Fibroblast of lung (primary cell): ENCODE results near the gene LIN37.

Experiments used
- EZH2 ChIP-seq: IDR thresholded peaks from 2 replicates; pipeline ENCODE4 v1.5.1; 2012; ENCODE audit warnings: low read length, control low read depth, mild to moderate bottlenecking; ENCODE audit errors: missing control alignments
- TF ChIP-seq, protein P1 (sequence below), 2 donors: IDR thresholded peaks in 1 of 2; conservative IDR thresholded peaks in 1 of 2; 1 replicate in 1 of 2; 2 replicates in 1 of 2; pipeline ENCODE4 v1.5.1; 2011 to 2012; ENCODE audit warnings: low read length in 2 of 2, control low read depth in 1 of 2, inconsistent platforms in 1 of 2, low read depth in 1 of 2, mild to moderate bottlenecking in 1 of 2

DNA sequence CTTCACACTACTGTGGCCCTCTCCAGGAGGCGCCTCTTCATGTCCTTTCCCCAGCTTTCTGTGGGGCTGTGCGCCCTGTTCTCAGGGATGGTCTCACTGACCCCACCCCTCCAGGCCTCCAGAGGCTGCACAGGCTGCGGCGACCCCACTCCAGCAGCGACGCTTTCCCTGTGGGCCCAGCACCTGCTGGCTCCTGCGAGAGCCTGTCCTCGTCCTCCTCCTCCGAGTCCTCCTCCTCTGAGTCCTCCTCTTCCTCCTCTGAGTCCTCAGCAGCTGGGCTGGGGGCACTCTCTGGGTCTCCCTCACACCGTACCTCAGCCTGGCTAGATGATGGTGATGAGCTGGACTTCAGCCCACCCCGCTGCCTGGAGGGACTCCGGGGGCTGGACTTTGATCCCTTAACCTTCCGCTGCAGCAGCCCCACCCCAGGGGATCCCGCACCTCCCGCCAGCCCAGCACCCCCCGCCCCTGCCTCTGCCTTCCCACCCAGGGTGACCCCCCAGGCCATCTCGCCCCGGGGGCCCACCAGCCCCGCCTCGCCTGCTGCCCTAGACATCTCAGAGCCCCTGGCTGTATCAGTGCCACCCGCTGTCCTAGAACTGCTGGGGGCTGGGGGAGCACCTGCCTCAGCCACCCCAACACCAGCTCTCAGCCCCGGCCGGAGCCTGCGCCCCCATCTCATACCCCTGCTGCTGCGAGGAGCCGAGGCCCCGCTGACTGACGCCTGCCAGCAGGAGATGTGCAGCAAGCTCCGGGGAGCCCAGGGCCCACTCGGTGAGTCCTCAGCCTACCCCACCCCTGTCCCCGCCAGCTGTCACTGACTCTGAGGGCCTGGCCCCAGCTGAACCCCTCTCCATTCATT is 38.2 kb downstream of the LIN37 start:
- TF ChIP-seq, protein P1, sequence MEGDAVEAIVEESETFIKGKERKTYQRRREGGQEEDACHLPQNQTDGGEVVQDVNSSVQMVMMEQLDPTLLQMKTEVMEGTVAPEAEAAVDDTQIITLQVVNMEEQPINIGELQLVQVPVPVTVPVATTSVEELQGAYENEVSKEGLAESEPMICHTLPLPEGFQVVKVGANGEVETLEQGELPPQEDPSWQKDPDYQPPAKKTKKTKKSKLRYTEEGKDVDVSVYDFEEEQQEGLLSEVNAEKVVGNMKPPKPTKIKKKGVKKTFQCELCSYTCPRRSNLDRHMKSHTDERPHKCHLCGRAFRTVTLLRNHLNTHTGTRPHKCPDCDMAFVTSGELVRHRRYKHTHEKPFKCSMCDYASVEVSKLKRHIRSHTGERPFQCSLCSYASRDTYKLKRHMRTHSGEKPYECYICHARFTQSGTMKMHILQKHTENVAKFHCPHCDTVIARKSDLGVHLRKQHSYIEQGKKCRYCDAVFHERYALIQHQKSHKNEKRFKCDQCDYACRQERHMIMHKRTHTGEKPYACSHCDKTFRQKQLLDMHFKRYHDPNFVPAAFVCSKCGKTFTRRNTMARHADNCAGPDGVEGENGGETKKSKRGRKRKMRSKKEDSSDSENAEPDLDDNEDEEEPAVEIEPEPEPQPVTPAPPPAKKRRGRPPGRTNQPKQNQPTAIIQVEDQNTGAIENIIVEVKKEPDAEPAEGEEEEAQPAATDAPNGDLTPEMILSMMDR (conservative IDR thresholded peaks at IDR 0.05 in 1 of 2, IDR thresholded peaks at IDR 0.05 in 1 of 2; ENCODE audit: low read depth in 1 of 2, low read length in 2 of 2) = no peak
- no peak for TF ChIP-seq EZH2
